OCI-LY3 (cell line): ENCODE measurements around the gene PAK1.

ENCODE experiments used
- EZH2phosphoT487 ChIP-seq: fragments of 200-600 bp; shearing (Covaris generic); IDR thresholded peaks from 2 replicates; pipeline ENCODE4 v1.6.1; 2018; ENCODE audit warnings: antibody characterized with exemption, mixed run types, low read depth
- TF ChIP-seq, protein P1 (sequence below): fragments of 200-600, 300-600 bp; sonication (generic); IDR thresholded peaks from 2 replicates; pipeline ENCODE4 v1.5.1; 2014; ENCODE audit warnings: antibody characterized with exemption, low read length, low read depth

GRCh38 chr11:77446911-77447629 lies 26.8 kb downstream of the PAK1 start:
- TF ChIP-seq, protein P1, sequence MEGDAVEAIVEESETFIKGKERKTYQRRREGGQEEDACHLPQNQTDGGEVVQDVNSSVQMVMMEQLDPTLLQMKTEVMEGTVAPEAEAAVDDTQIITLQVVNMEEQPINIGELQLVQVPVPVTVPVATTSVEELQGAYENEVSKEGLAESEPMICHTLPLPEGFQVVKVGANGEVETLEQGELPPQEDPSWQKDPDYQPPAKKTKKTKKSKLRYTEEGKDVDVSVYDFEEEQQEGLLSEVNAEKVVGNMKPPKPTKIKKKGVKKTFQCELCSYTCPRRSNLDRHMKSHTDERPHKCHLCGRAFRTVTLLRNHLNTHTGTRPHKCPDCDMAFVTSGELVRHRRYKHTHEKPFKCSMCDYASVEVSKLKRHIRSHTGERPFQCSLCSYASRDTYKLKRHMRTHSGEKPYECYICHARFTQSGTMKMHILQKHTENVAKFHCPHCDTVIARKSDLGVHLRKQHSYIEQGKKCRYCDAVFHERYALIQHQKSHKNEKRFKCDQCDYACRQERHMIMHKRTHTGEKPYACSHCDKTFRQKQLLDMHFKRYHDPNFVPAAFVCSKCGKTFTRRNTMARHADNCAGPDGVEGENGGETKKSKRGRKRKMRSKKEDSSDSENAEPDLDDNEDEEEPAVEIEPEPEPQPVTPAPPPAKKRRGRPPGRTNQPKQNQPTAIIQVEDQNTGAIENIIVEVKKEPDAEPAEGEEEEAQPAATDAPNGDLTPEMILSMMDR, result no peak
- no peak for TF ChIP-seq EZH2phosphoT487
